Esophagus squamous epithelium (tissue), 5 donors: ENCODE data around the gene ARMC5. TPM values are rescaled to one million over a fixed set of nuclear protein-coding genes. Genes with fewer than 3 reads are reported as not detected.

Experiments used
- DNase-seq: peaks from one replicate; lab custom pipeline; 2025; lab: John Stamatoyannopoulos, UW
- H3K27ac ChIP-seq, 4 donors: fragments of 200-600 bp; sonication (generic); one replicate each; pipeline ENCODE4 v1.5.1; 2016 to 2019; ENCODE audit warnings: mild to moderate bottlenecking in 1 of 4
- H3K27me3 ChIP-seq, 4 donors: fragments of 200-600 bp; sonication (generic); 1 replicate in 3 of 4; 2 replicates in 1 of 4; pipeline versions ENCODE4 v1.5.1 to v1.6.0; 2017 to 2021; ENCODE audit warnings: antibody characterized with exemption in 1 of 4
- H3K36me3 ChIP-seq, 3 donors: fragments of 200-600 bp; sonication (generic); one replicate each; pipeline ENCODE4 v1.5.1; 2016 to 2019
- H3K4me1 ChIP-seq, 3 donors: fragments of 200-600 bp; sonication (generic); one replicate each; pipeline ENCODE4 v1.5.1; 2017 to 2019
- H3K4me3 ChIP-seq, 4 donors: fragments of 200-600 bp; sonication (generic); 1 replicate in 3 of 4; 2 replicates in 1 of 4; pipeline ENCODE4 v1.5.1; 2016 to 2019; ENCODE audit warnings: mild to moderate bottlenecking in 2 of 4, moderate library complexity in 1 of 4
- H3K9me3 ChIP-seq, 3 donors: fragments of 200-600 bp; sonication (generic); one replicate each; pipeline ENCODE4 v1.5.1; 2016 to 2019
- CTCF ChIP-seq, 6 experiments: fragments of 450-650 bp in 4 of 6; fragments of 200-600 bp in 2 of 6; sonication (generic) in 2 of 6; IDR thresholded peaks; one replicate each; pipeline ENCODE4 v1.5.1; 2016 to 2019; ENCODE audit warnings: antibody characterized with exemption in 6 of 6, mild to moderate bottlenecking in 4 of 6, moderate library complexity in 4 of 6
- POLR2A ChIP-seq, 4 donors: fragments of 450-650 bp; IDR thresholded peaks; one replicate each; pipeline ENCODE4 v1.6.1; 2017; ENCODE audit warnings: antibody characterized with exemption in 4 of 4, mild to moderate bottlenecking in 4 of 4, moderate library complexity in 3 of 4
- WGBS, 2 donors: methylation state at CpG; one replicate each; pipeline ENCODE4 v1.1.5; 2018; 5-methylcytosine and 5-hydroxymethylcytosine counted together
- intact Hi-C: fragments of 100-400 bp; cut with DNase I; formaldehyde crosslinking; loops from one replicate; pipeline ENCODE4 v1.15.0; 2022
- total RNA-seq, 4 donors: library from RNA; depleted of rRNA; stranded (reverse); fragments of >200 nt; gene quantifications; one replicate each; pipeline ENCODE4 v1.1.0, GENCODE V29; 2016
- donor health status: DM: yes; HTN: yes; CAD: no.

The ARMC5 gene
- total RNA-seq, 4 donors from 2014 or later = 5.9 to 14.8 (median 9.7) TPM

GRCh38 chr16:31452631-31453106 lies 6.6 kb upstream of the ARMC5 start:
- WGBS, 2 donors = 20 to 28% methylated on average over 3 of the region's 3 CpGs
- H3K4me1 ChIP-seq = peaks cover 36 to 67% (median 56%) of the 10 kb centered on the region in 3 donors
- H3K36me3 ChIP-seq = peaks cover 0 to 4% (median 0%) of the 10 kb centered on the region in 3 donors
- no peaks in the 10 kb centered on the region for H3K27me3 ChIP-seq
- H3K9me3 ChIP-seq = no peaks in the 10 kb centered on the region
- no peak overlapping the region for H3K4me3 ChIP-seq
- H3K27ac ChIP-seq = peak overlapping the region; percentile 84 to 92 (median 88)
- TF ChIP-seq POLR2A (IDR thresholded peaks at IDR 0.05) (peak in 1 of 4 donors; percentile 15), CTCF (IDR thresholded peaks at IDR 0.05) (no peak)
- intact Hi-C loops = no loop called here
- no peak for DNase-seq

GRCh38 chr16:31453255-31454204 lies 5.8 kb upstream of the ARMC5 start:
- TF ChIP-seq POLR2A (IDR thresholded peaks at IDR 0.05) (no peak), CTCF (IDR thresholded peaks at IDR 0.05) (no peak)
- DNase-seq = no peak
- Histone ChIP-seq H3K4me3 (peak overlapping the region in 1 of 4 donors; percentile 21), H3K4me1 (peaks cover 41 to 75% (median 61%) of the 10 kb centered on the region in 3 donors), H3K36me3 (peaks cover 0 to 4% (median 0%) of the 10 kb centered on the region in 3 donors), H3K27me3 (no peaks in the 10 kb centered on the region), H3K27ac (peak overlapping the region; percentile 84 to 92 (median 88)), H3K9me3 (no peaks in the 10 kb centered on the region)
- intact Hi-C loops = no loop called here
- WGBS, 2 donors = 15 to 29% methylated on average over 12 to 18 of the region's 20 CpGs

- H3K9me3 ChIP-seq = no peaks in the 10 kb centered on the region
- H3K27ac ChIP-seq = peak overlapping the region in 3 of 4 donors; percentile 7 to 92 (median 92)
- no peak for TF ChIP-seq POLR2A (IDR thresholded peaks at IDR 0.05)
- TF ChIP-seq CTCF (IDR thresholded peaks at IDR 0.05) = peak in 1 of 6 experiments; percentile 28
- H3K4me1 ChIP-seq = peaks cover 49 to 84% (median 67%) of the 10 kb centered on the region in 3 donors
- no peak for DNase-seq
- H3K4me3 ChIP-seq = peak overlapping the region in 1 of 4 donors; percentile 3
- 61 to 79% methylated on average over 9 to 12 of the region's 17 CpGs for WGBS, 2 donors
- intact Hi-C loops = no loop called here
- H3K36me3 ChIP-seq = peaks cover 0 to 4% (median 0%) of the 10 kb centered on the region in 3 donors
- no peaks in the 10 kb centered on the region for H3K27me3 ChIP-seq
Observed at GRCh38 chr16:31455601-31456314, 3.5 kb upstream of the ARMC5 start.

GRCh38 chr16:31456988-31457360 lies 2.3 kb upstream of the ARMC5 start:
- no peak for TF ChIP-seq CTCF (IDR thresholded peaks at IDR 0.05)
- no peak for TF ChIP-seq POLR2A (IDR thresholded peaks at IDR 0.05)
- peaks cover 44 to 80% (median 61%) of the 10 kb centered on the region in 3 donors for H3K4me1 ChIP-seq
- DNase-seq = no peak
- no peaks in the 10 kb centered on the region for H3K27me3 ChIP-seq
- H3K9me3 ChIP-seq = no peaks in the 10 kb centered on the region
- intact Hi-C loops = no loop called here
- peak overlapping the region in 2 of 4 donors; percentile 59 to 99 for H3K27ac ChIP-seq
- H3K4me3 ChIP-seq = peak overlapping the region in 3 of 4 donors; percentile 77 to 91 (median 80)
- WGBS, 2 donors = 58 to 67% methylated on average over 4 to 5 of the region's 8 CpGs
- H3K36me3 ChIP-seq = peaks cover 0 to 12% (median 2%) of the 10 kb centered on the region in 3 donors
